Immature natural killer cell (primary cell): ENCODE results near the gene RHOBTB3. TPM values are rescaled to one million over a fixed set of nuclear protein-coding genes. Genes with fewer than 3 reads are reported as not detected.
"Not testable (repeated sequence)": the region's sequence is repeated elsewhere in the genome, so short reads cannot be mapped to it uniquely, and the experiment has no call there.

Experiments used
- DNase-seq, 3 donors: peaks; one replicate each; pipeline ENCODE4 v3.0.0; 2022; ENCODE audit warnings: mixed read lengths in 1 of 3
- H3K27ac Mint-ChIP-seq, 6 donors: one replicate each; pipeline ENCODE4 v1.8.0; 2020; ENCODE audit warnings: mixed read lengths in 6 of 6, mild to moderate bottlenecking in 5 of 6, inconsistent platforms in 4 of 6, moderate library complexity in 3 of 6
- H3K27me3 Mint-ChIP-seq, 3 donors: one replicate each; pipeline ENCODE4 v1.8.0; 2020 to 2021; ENCODE audit warnings: low read depth in 3 of 3, mild to moderate bottlenecking in 3 of 3, mixed read lengths in 3 of 3, moderate library complexity in 3 of 3, inconsistent platforms in 1 of 3
- H3K36me3 Mint-ChIP-seq, 3 donors: one replicate each; pipeline ENCODE4 v1.8.0; 2020; ENCODE audit warnings: mixed read lengths in 3 of 3, inconsistent platforms in 2 of 3, mild to moderate bottlenecking in 2 of 3
- H3K4me1 Mint-ChIP-seq, 2 donors: one replicate each; pipeline ENCODE4 v1.8.0; 2020; ENCODE audit warnings: inconsistent platforms in 2 of 2, mild to moderate bottlenecking in 2 of 2, mixed read lengths in 2 of 2, moderate library complexity in 1 of 2
- H3K4me3 Mint-ChIP-seq, 5 donors: one replicate each; pipeline ENCODE4 v1.8.0; 2020; ENCODE audit warnings: mild to moderate bottlenecking in 5 of 5, mixed read lengths in 5 of 5, inconsistent platforms in 3 of 5, moderate library complexity in 3 of 5
- H3K9me3 Mint-ChIP-seq, 6 donors: one replicate each; pipeline ENCODE4 v1.8.0; 2020; ENCODE audit warnings: mild to moderate bottlenecking in 6 of 6, mixed read lengths in 6 of 6, inconsistent platforms in 4 of 6, moderate library complexity in 3 of 6
- polyA plus RNA-seq, 3 donors: library from polyadenylated mRNA; unstranded; fragments of 300-500 nt; fragmentation: Illumina TruSeq; gene quantifications; one replicate each; pipeline ENCODE4 v1.2.3, GENCODE V29; 2021

RHOBTB3 gene
- polyA plus RNA-seq, 3 donors from 2014 or later, result 22.9 to 44.6 (median 25.7) TPM

DNA sequence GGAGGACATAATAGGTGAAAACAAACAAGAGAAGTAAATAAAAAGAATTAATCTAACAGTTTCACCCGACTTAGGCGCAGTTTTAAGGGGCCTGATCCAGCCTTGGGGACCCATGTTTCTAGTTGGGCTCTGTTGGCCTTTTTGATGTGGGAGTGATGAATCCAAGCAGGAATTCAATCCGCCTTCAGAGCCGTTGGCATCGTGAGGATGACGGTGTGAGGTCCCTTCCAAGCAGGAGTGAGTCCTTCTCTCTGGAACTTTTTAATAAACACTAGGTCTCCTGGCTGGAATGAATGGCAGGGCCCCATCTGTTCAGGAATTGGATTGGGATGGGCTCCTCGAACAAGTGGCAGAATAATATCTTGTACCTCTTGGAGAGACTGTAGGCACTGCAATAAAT is 22.3 kb upstream of the RHOBTB3 start:
- Mint-ChIP-seq H3K27ac (no peak overlapping the region), H3K4me1 (peaks cover 5 to 6% of the 10 kb centered on the region in 2 donors), H3K9me3 (no peaks in the 10 kb centered on the region), H3K27me3 (no peaks in the 10 kb centered on the region), H3K36me3 (peaks cover 9 to 18% (median 17%) of the 10 kb centered on the region in 3 donors), H3K4me3 (no peak overlapping the region)
- no peak for DNase-seq

DNA sequence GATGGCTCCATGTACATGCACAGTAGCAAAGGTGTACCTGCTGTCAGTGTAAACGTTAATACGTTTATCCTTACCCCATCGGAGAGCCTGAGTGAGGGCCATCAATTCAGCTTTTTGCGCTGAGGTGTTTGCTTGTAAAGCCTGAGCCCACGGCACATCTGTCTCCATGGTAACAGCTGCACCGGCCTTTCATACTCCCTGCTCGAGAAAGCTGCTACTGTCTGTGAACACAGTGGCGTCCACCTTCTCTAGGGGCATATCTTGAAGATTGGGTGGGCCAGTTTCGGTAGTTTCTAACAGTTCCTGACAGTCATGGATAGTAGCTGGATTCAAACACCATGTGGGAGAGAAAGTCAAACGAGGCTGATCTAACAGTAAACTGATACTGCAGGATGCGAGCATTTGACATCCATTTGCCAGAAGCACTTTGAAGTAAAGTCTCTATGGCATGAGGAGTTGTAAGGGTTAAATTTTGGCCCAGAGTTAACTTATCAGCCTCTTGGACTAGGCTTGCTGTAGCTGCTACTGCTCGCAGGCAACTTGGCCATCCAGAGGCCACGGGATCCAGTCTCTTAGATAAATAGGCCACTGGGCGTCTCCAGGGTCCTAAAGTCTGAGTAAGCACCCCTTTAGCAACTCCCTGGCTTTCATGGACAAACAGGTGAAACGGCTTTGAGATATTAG is 21.0 kb upstream of the RHOBTB3 start:
- H3K4me1 Mint-ChIP-seq, result peaks cover 5 to 7% of the 10 kb centered on the region in 2 donors
- H3K27me3 Mint-ChIP-seq, result peaks cover 0 to 3% (median 0%) of the 10 kb centered on the region in 3 donors
- no peak for DNase-seq
- peaks cover 9 to 22% (median 17%) of the 10 kb centered on the region in 3 donors for H3K36me3 Mint-ChIP-seq
- H3K4me3 Mint-ChIP-seq, result no peak overlapping the region
- H3K9me3 Mint-ChIP-seq, result no peaks in the 10 kb centered on the region
- no peak overlapping the region for H3K27ac Mint-ChIP-seq

DNA sequence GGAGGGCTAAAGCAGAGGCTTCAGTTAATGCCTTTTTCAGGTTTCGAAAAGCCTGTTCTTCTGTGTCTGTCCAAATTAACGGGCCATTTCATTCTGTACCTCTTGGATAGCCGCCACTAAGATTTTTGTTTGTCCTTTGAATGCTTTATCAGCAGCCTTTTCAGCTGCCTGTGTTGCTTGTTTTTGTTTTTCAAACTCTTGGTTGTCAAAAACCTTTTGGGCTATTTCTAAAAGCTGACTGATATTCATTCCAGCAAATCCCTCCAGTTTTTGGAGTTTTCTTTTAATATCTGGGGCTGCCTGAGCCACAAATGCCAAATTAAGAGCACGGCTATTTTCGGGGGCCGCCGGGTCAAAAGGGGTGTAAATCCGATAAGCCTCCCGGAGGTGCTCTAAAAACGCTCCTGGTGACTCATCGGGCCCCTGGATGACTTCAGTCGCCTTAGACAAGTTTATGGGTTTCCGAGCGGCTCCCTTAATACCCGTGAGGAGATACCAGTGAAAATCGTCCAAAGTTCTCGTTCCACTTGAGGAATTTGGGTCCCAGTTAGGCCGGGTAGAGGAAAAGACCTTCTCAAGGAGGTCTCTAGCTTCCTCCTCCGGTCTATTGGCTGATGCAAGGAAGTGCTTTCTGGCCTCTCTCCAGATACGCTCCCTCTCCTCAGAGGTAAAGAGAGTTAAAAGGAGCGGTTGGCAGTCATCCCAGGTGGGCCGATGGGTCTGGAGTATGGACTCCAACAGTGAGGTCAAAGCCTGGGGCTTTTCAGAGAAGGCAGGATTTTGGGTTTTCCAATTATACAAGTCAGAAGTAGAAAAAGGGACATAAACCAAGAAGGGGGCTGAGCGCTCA is 20.3 kb upstream of the RHOBTB3 start:
- not testable (repeated sequence) for H3K9me3 Mint-ChIP-seq, DNase-seq, H3K27ac Mint-ChIP-seq, H3K27me3 Mint-ChIP-seq, H3K4me3 Mint-ChIP-seq
- H3K4me1 Mint-ChIP-seq, result peaks cover 9 to 15% of the 10 kb centered on the region in 2 donors
- H3K36me3 Mint-ChIP-seq, result peaks cover 9 to 25% (median 20%) of the 10 kb centered on the region in 3 donors

DNA sequence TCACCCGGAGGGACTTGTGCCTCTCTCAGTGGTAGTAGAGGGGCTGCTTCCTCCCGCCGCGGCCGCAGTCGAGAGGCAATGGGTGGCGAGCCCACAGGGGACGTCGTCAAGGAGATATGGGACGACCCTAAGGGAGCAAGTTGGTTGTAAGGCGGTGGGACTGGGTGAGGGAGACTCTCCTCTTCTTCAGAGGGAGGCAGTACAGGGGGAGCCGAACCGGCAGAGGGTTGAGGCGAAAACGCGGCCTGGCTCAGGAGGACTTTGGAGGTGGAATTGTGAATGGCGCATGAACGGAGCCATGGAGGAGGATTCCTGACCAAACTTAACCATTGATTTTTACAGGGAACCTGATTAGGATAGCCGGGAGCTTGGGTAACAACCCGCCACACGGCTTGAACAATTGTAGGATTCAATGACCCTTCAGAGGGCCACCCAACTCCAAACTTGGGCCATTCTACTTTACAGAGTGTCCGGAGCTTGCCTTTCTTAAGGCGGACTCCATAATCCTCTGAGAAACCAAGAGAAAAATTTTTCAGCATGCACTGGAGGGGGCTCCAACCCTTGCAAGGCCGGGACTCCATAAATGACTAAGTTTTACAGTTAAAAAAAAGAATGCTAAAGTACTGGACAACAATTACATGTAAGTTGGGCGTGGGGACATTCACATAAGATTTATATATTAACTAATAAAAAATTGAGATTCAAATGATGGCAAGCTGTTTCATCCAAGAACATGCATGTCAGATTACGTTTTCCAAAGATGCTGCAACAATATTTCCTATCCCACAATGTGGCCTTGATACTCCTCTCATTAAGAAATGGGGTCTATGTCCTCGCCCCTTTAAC is 19.4 kb upstream of the RHOBTB3 start:
- Mint-ChIP-seq H3K27ac (no peak overlapping the region), H3K27me3 (peaks cover 0 to 3% (median 0%) of the 10 kb centered on the region in 3 donors), H3K4me1 (peaks cover 11 to 22% of the 10 kb centered on the region in 2 donors), H3K9me3 (no peaks in the 10 kb centered on the region), H3K36me3 (peaks cover 9 to 31% (median 27%) of the 10 kb centered on the region in 3 donors), H3K4me3 (no peak overlapping the region)
- no peak for DNase-seq

DNA sequence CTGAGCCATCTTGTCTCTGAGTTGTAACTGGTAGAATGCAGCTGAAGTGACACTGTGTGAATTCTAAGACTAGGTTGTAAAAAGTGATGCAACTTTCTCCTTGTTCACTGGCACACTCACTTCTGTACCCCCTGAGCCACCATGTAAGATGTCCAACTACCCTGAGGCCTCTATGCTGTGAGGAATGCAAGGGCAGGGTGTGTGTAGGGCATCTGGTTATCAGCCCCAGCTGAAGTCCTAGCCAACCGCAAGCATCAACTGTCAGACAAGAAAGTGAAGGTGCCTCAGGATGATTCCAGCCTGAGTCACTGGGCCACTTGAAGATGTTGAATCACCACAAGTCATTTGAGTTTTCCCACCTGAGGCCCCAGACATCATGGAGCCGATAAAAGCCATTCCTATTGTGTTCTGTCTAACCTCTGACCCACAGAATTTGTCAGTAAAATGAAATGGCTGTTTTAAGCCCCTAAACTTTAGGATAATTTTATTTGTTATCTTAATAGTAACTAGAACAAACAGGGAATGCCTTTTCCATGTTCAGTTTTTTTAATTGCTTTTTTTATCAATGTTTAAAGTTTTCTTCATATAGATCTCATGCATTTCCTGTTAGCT is 18.7 kb upstream of the RHOBTB3 start:
- H3K4me1 Mint-ChIP-seq, result peaks cover 11 to 22% of the 10 kb centered on the region in 2 donors
- H3K36me3 Mint-ChIP-seq, result peaks cover 3 to 26% (median 23%) of the 10 kb centered on the region in 3 donors
- H3K27ac Mint-ChIP-seq, result no peak overlapping the region
- DNase-seq, result no peak
- no peak overlapping the region for H3K4me3 Mint-ChIP-seq
- H3K27me3 Mint-ChIP-seq, result peaks cover 0 to 3% (median 0%) of the 10 kb centered on the region in 3 donors
- no peaks in the 10 kb centered on the region for H3K9me3 Mint-ChIP-seq

GRCh38 chr5:95713246-95713645 is 17.9 kb upstream of the RHOBTB3 start:
- H3K27me3 Mint-ChIP-seq, H3K4me3 Mint-ChIP-seq, DNase-seq, H3K27ac Mint-ChIP-seq, H3K9me3 Mint-ChIP-seq: not testable (repeated sequence)
- Mint-ChIP-seq H3K4me1 (peaks cover 11 to 22% of the 10 kb centered on the region in 2 donors), H3K36me3 (peaks cover 0 to 18% (median 15%) of the 10 kb centered on the region in 3 donors)

DNA sequence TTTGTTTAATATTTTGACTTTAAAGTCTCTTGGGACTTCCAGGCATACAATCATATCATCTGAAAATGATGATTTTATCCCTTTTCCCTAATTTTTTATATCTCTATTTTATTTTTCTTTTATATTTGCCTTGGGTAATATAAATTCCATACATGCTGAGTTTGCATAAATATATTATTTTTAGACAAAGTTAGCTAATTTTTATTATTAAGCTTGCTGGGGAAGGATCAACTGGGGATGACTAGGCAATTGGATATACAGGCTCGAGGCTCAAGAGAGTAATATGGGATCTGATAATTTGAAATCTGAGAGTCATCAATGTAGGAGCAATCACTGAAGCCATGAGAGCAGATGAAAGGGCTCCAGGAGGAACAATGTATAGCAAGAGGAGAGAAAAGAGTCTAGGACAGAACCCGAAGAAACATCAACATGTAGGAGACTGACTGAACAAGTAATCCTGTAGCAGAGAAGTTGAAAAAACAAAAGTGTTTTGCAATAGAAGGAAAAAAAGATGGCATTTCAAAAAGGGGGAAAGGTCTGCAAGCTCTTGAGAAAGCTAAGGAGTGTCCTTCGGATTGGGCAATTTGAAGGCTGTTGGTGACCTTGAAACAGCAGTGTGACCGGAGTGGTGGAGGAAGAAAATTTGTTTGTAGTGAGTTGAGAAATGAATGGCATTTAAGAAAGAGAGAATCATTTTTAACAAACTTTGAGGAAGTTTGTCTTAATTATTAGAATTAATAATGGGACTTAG is 17.0 kb upstream of the RHOBTB3 start:
- Mint-ChIP-seq H3K9me3 (no peaks in the 10 kb centered on the region), H3K36me3 (peaks cover 0 to 14% (median 10%) of the 10 kb centered on the region in 3 donors), H3K27ac (no peak overlapping the region), H3K4me1 (peaks cover 11 to 22% of the 10 kb centered on the region in 2 donors), H3K4me3 (no peak overlapping the region), H3K27me3 (peaks cover 0 to 3% (median 0%) of the 10 kb centered on the region in 3 donors)
- DNase-seq, result no peak

GRCh38 chr5:95715799-95716461 is 15.2 kb upstream of the RHOBTB3 start:
- no peaks in the 10 kb centered on the region for H3K9me3 Mint-ChIP-seq
- peaks cover 0 to 14% (median 10%) of the 10 kb centered on the region in 3 donors for H3K36me3 Mint-ChIP-seq
- peak overlapping the region in 4 of 6 donors; percentile 6 to 70 (median 19) for H3K27ac Mint-ChIP-seq
- peaks cover 11 to 22% of the 10 kb centered on the region in 2 donors for H3K4me1 Mint-ChIP-seq
- H3K27me3 Mint-ChIP-seq, result peaks cover 0 to 3% (median 0%) of the 10 kb centered on the region in 3 donors
- DNase-seq, result peak in 2 of 3 donors; percentile 11 to 30
- peak overlapping the region in 1 of 5 donors; percentile 1 for H3K4me3 Mint-ChIP-seq

DNA sequence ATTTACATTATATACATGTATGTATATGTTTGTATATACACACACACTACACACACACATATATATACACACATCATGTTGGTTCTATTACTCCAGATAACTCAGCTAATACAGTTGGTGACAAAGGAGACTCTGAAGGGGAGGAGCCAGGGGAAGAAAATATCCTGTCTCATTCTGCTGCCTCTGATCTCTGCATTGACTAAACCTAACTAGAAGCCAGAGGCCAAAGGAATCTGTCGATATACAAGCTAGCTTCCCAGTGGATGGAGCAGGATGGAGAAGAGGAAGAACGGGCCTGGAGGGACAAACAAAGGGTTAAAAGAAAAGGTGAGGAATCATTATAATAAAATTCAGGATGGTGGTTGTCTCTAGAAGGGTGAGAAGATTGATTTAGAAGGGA is 13.7 kb upstream of the RHOBTB3 start:
- peaks cover 11 to 22% of the 10 kb centered on the region in 2 donors for H3K4me1 Mint-ChIP-seq
- peaks cover 0 to 15% (median 14%) of the 10 kb centered on the region in 3 donors for H3K36me3 Mint-ChIP-seq
- H3K27me3 Mint-ChIP-seq, result peaks cover 0 to 3% (median 0%) of the 10 kb centered on the region in 3 donors
- H3K4me3 Mint-ChIP-seq, result no peak overlapping the region
- no peak for DNase-seq
- no peaks in the 10 kb centered on the region for H3K9me3 Mint-ChIP-seq
- H3K27ac Mint-ChIP-seq, result no peak overlapping the region

GRCh38 chr5:95718203-95718602 is 12.9 kb upstream of the RHOBTB3 start:
- Mint-ChIP-seq H3K27me3 (peaks cover 0 to 3% (median 0%) of the 10 kb centered on the region in 3 donors), H3K4me1 (peaks cover 10 to 20% of the 10 kb centered on the region in 2 donors)

DNA sequence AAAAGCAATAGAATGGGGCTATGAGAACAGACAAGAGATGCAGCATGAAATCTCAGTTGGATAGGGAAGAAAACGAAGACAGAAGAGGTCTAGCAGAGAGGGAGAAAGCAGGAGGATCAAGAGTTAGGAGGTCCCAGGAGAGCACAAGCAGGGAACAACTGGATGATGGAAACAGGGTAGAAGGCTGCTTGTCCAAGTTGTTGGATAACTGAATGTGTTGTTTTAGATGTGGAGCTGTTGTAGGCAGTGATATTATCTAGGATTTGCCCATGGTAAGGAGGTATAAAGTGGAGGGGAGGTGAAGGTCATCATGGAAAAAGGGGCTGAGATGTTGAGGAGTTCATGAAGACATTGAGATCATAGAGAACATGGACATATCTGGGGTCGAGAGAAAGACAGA is 12.4 kb upstream of the RHOBTB3 start:
- Mint-ChIP-seq H3K27me3 (peaks cover 0 to 3% (median 0%) of the 10 kb centered on the region in 3 donors), H3K36me3 (peaks cover 0 to 15% (median 14%) of the 10 kb centered on the region in 3 donors), H3K27ac (no peak overlapping the region), H3K4me1 (peaks cover 10 to 19% of the 10 kb centered on the region in 2 donors), H3K4me3 (no peak overlapping the region), H3K9me3 (no peaks in the 10 kb centered on the region)
- no peak for DNase-seq

More at GRCh38 chr5:95718203-95718602, 12.9 kb upstream of the RHOBTB3 start:
- peaks cover 0 to 15% (median 14%) of the 10 kb centered on the region in 3 donors for H3K36me3 Mint-ChIP-seq
- H3K4me3 Mint-ChIP-seq, result no peak overlapping the region
- no peak for DNase-seq
- no peak overlapping the region for H3K27ac Mint-ChIP-seq
- H3K9me3 Mint-ChIP-seq, result no peaks in the 10 kb centered on the region
